ELF-1 (cell line): ENCODE data around the gene LPAR3.
"Not testable (repeated sequence)": the region's sequence is repeated elsewhere in the genome, so short reads cannot be mapped to it uniquely, and the experiment has no call there.

Experiments used
- DNase-seq: peaks from one replicate; pipeline ENCODE4 v3.0.0-alpha.2; 2016; ENCODE audit warnings: low read depth, low spot score

The LPAR3 gene

DNA sequence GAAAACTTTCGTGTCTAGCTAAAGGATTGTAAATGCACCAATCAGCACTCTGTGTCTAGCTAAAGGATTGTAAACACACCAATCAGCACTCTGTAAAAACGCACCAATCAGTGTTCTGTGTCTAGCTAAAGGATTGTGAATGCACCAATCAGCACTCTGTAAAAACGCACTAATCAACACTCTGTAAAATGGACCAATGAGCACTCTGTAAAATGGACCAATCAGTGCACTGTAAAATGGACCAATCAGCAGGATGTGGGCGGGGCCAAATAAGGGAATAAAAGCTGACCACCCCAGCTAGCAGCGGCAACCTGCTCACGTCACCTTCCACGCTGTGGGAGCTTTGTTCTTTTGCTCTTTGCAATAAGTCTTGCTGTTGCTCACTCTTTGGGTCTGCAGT, 9.7 kb upstream of the LPAR3 start:
- not testable (repeated sequence) for DNase-seq

DNA sequence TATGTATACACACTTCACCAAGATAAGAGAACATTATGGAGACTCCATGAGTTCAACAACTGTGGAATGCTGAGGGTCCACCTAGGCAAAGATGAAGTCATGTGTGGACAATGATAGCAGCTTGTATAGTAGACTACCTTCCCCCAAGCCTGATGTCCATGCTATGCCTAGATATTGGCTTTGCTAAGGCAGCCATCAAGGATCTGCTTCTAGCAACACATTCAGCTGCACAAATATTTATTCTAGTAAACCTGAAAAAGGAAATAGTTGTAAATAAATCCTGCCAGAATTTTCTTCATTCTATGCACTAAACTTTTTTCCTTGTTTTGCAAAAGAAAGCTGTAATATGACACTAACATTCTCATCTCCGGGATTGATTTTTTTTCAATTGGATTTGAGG, 7.0 kb upstream of the LPAR3 start:
- DNase-seq = no peak

DNA sequence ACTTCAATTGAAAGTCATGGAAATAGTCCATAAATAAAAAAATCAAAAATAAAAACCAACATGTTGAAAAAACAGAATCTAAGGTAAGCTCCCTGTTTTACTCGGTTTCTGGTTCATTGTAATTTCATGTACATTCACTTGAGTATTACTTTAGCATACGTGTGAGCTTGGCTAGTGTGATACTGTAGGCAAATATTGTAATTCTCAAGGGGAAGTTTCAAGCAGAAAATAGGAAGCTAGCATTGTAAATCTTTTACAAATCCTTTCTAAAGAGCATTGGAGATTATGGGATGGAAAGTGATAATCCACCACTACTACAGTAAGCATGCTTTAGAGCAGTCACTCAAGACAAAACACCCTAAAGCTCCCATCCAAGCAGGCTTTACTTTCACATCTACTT, 3.3 kb upstream of the LPAR3 start:
- DNase-seq = no peak

DNA sequence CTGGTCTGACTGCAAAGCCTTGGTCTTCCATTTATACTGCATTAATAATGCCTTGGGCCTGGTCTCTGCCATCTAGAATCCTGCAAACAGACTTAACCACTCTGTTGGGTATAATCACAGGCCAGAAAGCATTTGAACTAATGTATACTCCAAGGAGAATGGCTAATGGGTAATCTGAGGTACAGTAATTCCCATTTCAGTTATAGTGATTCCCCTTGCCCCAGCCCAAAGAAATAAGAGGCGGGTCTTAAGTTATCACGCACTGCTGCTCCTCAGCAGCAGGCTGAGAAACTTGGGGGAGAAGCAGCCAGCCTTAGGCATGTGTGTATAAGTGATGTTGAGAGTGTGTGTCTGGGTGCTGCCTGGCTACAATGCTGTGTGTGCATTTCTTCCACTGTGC, 2.4 kb downstream of the LPAR3 start:
- DNase-seq = no peak

DNA sequence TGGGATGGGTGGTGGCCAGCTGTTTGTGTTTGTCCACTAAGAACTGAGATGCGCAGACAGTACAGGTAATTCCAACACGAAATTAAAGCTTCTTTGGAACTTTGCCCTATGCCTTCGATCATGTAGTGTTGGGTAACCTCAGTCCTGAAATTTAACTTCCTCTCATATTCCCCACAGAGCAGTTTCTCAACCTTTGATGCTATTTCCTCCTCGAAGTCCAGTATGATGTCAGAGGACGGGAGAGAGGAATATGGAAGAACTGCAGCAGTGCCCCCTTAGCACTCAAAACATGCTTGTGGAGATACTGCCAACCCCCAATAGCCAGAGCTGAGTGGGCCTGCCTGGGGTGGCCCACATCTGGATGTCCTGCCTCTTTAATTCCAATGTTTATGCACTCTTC, 3.6 kb downstream of the LPAR3 start:
- DNase-seq = no peak

DNA sequence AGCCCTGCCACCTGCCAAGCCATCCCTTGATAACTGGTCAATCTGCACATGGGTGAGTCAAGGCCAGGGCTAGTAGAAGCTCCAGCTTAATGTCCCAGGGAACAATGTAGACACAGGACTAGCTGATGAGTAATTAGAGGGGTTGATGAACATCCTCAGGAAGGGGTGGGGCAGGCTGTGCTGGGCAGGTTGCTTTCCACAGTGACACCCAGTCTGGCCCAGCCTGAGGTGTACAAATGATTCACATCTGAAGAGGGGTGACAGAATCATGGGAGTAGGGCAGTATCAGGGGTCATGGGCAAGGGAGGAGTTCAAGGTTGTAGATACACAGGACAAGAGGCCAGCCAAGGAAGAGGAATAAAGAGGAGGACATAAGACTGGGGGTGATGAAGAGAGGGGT, 4.3 kb downstream of the LPAR3 start:
- no peak for DNase-seq

DNA sequence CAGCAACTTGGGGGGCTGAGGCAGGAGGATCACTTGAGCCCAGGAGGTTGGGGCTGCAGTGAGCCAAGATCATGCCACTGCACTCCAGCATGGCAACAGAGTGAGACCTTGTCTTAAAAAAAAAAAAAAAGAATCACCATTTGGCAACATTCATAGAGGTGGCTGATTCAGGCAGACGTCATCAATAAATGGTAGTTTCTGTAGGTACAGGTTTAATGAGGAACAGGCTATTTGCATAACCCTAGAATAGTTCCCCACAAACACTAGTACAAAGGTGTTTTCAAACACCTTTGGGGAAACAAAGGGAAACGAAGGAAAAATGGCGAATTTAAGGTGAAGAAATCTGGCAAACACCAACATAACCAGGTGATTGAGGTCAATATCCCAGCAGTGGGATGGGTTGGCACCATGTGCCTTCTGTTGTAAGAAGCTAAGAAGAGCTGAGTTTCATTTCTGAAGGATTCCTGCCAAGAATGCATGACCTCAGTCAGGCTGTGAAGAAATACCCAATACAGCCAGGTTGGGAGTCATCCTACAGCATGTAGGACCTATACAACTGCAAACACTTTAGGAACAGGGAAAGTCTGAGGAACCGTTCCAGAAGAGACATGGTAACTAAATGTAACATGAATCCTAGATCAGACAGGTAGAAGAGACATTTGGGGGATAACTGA, 5.6 kb downstream of the LPAR3 start:
- DNase-seq = no peak

DNA sequence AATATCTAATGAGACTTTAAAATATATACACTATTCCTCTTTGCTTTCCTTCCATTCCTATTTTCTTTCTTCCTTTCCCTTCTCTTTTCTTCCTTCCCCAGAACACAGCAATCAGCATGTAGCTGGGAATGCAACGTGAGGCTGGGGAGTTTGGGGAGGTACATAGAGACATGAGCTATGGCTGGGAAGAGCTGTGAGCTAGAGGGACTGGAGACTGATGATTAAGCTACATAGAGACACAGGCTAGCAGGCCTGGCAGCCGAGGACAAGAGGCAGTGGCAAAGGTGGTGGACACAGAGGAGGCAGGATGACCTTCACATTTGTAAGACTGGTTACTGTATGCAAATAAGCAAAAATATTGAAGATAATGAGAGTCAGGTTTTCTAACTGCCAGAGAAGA, 7.5 kb downstream of the LPAR3 start:
- no peak for DNase-seq

DNA sequence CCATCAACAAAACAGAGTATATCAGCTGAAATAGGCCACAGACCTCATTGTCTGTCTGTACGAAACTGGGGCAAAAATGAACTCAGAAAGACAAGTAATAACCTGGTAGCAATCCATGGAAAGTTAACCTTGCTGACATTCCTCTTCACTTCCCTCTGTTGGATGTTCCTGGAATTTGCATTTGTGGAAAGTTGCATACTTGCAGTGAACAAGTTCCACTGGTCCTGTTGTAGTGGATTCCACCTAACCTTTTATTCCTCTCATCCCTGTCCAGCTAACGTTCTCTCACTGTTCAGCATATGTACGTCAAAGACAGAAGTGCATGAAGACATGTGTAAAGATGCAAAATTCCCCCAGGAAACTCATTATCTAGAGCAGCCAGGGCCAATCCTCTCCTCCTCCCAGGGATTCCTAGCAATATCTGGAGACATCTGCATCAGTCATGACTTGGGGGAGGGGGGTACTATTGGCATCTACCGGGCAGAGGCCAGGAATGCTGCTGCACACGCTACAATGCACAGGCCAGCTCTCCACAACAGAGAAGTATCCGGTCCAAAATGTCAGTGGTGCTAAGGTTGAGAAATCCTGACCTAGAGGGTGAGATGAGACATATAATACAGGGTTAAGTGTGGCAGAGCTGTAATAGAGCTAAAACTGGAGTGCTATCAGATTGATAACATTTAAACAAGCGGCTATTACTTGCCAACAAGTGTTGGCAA, 8.2 kb downstream of the LPAR3 start:
- no peak for DNase-seq

DNA sequence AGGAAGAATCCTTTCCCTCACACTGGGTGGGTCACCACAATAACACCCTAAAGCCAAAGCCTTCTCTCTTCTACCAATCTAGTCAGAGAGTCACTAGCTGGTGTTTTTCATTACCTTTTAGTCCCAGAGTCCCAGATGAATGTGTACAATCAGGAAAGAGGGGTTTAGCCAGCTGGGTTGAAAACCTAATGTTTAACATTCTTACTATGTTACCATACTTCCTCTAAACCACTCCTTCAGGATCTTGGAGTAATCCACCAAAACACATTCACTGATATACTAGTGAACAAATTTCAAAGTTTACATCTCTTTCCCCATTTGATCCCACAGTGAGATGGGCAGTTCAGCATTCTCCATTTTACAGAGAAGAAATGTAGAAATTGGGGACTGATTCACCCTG, 9.7 kb downstream of the LPAR3 start:
- DNase-seq = no peak

DNA sequence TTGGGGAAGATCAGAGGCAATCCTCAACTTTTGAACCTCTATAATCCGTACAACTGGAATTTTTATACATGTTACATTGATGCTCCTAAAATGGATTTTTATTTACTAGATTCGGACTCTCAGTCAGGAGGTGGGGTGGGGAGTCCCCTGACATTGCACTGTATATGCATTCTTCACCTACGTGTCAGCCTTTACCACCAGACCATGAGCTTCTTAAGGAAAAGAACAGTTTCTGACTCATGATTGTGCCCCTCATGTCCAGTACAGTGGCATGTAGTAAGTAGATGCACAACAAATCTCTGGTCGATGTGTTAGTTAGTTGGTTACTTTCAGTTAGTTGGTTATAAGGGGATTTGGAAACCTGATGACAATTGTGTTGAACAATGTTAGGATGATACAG, 15.4 kb downstream of the LPAR3 start:
- DNase-seq = no peak

DNA sequence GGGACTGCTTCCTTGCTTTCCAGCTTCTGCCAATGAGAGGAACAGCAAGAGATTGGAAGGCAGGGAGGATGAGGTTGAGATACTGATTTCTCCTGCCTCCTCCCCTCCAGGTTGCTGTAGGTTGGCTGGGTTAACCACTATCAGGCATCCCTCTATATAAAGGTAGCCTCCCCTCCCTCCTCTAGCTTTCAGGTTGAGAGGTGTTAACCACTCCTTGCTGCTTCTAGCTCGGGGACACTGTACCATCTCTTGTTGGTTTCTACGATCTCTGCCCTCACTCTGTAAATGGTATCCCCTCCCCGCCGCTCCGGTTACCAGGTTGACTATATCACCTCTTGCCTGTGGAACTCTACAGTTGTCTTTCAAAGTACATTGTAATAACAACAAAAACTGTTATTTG, 16.7 kb downstream of the LPAR3 start:
- DNase-seq = no peak

DNA sequence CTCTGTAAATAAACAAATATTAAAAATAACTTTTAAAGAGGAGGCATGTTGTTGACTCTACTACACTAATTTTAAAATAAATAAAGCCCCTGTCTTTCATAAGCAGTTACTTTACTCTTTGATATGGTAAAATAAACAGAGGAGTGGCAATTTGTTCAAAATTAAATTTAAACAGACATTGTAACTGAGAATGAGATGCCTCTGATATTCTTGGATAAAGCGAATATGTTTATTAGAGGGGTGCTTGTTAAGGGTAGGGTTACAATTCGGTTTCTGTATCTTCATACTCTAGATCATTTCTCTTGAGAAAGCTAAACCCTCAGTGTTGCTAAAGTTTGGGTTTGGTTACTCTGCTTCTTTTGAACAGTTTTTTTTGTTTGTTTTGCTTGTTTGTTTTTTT, 19.6 kb downstream of the LPAR3 start:
- DNase-seq = no peak

DNA sequence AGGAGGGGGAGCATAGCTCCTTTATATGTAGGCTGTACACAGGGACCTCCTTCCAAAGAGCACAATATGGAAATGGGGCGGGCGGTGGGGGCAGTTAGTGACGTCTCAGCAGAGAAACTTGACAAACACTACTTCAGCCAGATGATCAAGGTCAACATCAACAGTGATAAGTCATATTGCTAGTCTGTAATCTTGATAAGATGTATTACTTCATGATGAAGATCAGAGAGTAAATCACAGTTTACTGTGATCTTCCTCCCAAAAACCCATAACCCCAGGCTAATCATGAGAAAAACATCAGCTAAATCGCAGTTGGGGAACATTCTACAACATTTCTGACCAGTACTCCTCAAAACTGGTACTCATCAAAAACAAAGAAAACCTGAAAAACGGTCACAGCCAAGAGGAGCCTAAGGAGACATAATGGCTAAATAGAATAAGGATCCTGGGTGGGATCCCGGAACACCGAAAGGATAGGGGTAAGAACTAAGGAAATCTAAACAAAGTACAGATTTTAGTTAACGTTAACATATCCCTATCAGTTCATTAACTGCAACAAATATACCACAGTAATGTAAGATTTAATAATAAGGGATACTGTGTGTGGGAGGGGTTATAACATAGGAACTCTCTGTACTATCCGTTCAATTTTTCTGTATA, 20.2 kb downstream of the LPAR3 start:
- DNase-seq = no peak

DNA sequence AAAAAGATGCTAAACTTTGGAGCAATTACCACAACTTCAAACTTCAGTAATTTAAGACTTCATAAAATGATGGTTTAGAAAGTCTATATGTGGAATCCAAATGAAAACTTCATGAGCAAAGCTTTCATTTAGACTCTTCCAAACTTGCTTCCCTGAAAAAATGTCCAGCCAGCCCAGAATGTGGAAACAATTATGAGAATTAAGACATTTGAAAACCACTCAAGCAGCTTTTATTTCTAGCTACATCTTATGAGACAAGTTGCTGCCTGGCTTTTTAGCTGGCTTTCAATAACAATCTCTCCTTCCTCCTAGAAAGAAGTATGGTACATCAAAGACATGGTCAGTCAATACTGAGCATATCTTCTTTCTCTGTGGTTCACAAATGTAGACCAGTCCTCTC, 21.8 kb downstream of the LPAR3 start:
- DNase-seq = no peak

DNA sequence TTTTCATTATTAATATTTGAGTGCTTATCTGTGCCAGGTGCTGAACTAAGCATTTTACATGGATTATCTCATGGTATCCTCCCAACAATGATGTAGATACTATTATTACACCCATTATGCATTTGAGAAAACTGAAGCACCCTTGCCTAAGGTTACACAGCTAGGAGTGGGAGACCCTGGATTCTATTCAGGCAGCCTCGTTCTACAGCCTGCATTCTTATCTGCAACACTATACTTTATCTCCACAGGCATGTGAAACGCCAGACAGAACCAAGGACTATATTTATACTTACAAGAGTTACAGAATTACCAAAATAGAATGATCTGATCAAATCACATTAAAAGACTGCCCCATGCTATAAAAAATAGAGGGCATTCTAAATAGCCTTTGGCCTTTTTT, 22.4 kb downstream of the LPAR3 start:
- DNase-seq = no peak

DNA sequence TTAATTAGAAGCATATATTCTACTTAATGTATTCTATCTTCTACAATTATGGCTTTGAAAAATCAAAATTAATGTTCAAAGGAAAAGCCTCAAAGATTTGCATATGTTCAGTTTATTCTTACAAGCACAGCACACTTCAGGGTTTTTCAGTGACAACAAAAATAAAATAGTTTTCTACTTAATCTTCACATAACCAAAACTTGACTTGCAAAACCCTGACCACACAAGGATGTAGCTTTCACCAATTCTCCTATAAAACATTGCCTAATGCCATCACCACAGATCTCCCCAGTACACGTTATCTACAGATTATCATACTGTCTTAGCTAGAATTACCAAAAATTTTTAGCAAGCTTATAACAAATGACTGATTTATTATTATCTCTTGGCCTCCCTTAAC, 23.3 kb downstream of the LPAR3 start:
- no peak for DNase-seq

DNA sequence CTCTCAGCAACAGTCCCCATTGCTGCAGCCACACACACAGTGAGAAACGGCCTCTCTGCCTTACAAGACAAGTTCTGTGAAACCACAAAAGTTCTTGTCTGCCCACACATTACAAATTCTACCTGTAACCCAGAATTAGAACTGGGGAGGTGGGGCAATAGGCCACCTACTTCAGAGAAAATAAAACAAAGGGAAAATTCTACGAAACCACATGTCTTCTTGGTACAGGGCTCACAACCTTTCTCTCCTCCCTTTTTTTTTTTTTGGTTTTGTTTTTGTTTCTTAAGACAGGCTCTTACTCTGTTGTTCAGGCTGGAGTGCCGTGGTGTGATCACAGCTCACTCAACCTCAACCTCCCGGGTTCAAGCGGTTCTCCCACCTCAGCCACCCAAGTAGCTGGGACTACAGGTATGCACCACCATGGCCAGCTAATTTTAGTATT, 30.2 kb downstream of the LPAR3 start:
- no peak for DNase-seq

DNA sequence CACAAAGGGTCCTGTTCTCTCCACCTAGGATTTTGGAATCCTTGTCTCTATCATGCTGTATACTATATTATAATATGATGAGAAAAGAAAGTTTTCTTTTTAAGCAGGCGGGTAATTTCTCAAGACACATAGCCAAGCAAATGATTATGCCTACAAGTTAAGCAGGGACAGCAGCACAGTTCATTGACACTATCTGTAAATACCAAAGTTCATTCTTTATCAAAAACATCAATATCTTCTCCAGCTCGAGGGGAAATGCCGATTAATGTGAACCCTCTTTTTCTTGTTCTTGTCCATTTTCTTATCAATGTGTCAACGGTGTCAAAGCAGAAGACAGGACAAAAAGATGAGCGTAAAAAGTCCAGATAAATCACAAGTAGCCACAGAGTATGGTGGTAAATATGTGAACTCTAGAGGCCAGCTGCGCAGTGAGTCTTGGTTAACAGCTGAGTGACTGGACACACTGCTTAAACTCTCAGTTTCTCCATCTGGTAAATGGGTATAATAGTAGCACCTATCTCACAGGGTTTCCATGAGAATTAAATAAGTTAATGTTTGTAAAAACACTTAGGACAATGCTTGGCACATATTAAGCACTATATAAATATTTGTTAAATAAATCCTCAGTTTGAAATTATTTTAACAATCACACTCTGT, 30.9 kb downstream of the LPAR3 start:
- no peak for DNase-seq

DNA sequence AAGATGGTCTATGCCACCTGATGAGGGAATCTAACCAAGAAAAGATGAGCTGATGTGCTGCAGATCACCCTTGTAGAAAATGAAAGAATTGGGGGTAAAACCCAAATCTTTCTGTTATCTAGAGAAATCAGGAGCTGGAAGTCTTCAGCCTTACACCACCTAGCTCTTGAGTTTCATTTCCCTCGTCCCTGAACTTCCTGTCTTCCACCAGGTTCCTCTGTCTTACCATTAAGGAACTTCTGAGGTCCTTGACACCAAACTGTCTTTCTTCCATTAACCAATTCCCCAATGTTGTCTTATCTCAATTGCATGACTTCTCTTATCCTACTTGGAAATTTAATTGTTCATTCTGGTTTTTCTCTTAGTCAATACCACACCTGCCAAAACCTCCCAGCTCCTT, 31.5 kb downstream of the LPAR3 start:
- DNase-seq = no peak

DNA sequence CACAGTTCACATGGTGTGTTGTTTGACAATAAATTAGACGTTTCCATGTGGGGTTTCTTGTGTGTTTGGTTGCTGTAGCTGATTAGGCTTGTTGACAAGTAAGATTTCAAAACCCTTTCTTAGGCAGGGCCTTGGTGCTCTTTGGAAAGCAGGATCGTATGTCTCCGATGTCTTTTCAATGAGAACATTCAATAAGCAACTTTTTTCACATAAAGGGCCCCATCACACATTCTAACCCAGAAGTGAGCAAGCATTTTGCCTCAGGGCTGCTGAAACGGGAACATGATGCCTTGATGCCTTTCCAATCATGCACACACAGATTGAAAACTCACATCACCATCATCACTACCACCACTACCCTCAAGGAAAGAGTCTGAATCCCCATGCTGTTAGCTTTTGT, 33.1 kb downstream of the LPAR3 start:
- DNase-seq = no peak

DNA sequence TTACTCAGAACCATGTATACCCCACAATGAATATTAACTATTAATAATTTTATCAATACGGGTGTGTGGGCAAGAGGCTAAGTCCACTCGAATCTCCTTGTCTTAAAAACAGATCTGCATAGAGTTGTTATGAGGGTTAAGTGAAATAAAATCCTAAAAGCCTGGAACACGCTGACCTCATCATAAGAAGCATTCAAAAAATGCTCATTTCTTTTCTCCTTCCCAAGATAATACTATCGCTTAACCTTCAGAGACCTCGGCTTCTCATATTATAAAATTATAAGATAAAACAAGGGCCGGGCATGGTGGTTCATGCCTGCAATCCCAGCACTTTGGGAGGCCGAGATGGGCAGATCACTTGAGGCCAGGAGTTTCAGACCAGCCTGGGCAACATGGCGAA, 35.1 kb downstream of the LPAR3 start:
- DNase-seq = no peak
